ENCODE results near the gene BBC3. TPM values are rescaled to one million over a fixed set of nuclear protein-coding genes. Genes with fewer than 3 reads are reported as not detected.

BBC3 gene
- total RNA-seq, 1 experiment from 2014 or later: 2.7 TPM

GRCh38 chr19:47210689-47211316 is 20.2 kb downstream of the BBC3 start:
- intact Hi-C loops (cut with micrococcal nuclease; ENCODE audit: unreplicated experiment): loop anchor here (1.0 kb wide), 1 partner anchor 33 kb away; no protein-coding TSS in a partner anchor
- Histone ChIP-seq H3K36me3 (ENCODE audit: insufficient read depth, low read length, poor library complexity, severe bottlenecking) (peaks cover 51% of the 10 kb centered on the region), H3K4me3 (ENCODE audit: low read depth, low read length, poor library complexity, severe bottlenecking) (no peak overlapping the region), H3K27me3 (replicated peaks; ENCODE audit: insufficient read depth, low read depth, low read length, poor library complexity) (no peaks in the 10 kb centered on the region), H3K27ac (ENCODE audit: low read depth, low read length, poor library complexity, severe bottlenecking) (peak overlapping the region; percentile 65), H3K4me1 (ENCODE audit: insufficient read depth, low read length, poor library complexity, severe bottlenecking) (no peaks in the 10 kb centered on the region), H3K9me3 (ENCODE audit: low read depth, low read length, poor library complexity, severe bottlenecking) (no peaks in the 10 kb centered on the region)
- peak; percentile 88 for DNase-seq (ENCODE audit: low spot score)
- TF ChIP-seq CTCF (conservative IDR thresholded peaks at IDR 0.05; ENCODE audit: low read depth, low read length): peak; percentile 89
- no peak for TF ChIP-seq EZH2 (IDR thresholded peaks at IDR 0.05; ENCODE audit: borderline replicate concordance, low read depth, low read length, poor library complexity, severe bottlenecking)
- BruUV-seq (replicated peaks): no TSS peak
- POLR2A ChIA-PET (ENCODE audit: low non-redundant PET): interaction anchor here (0.5 to 1.1 kb wide), 2 partner anchors 33 to 71 kb away, joined by 5 to 8 read pairs; no protein-coding TSS in a partner anchor
- CTCF ChIA-PET: interaction anchor here (0.5 to 4.1 kb wide), 10 partner anchors 10 to 235 kb away, joined by 3 to 80 read pairs (median 4); no protein-coding TSS in a partner anchor

DNA sequence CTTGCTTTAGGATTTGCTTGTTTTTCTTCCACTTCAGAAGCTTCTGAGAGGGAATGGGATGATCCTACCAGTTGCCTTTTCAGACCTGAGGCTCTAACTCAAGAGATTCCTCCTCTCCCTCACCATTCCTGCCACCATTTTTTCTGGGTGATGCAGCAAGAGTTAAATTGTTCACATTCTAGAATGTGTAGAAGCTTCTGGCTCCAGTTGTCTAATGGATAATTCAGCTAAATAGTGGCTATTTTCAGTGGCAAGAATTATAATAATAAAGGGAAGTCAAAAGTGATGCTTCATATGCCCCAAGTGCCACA is 20.9 kb downstream of the BBC3 start:
- intact Hi-C loops (cut with micrococcal nuclease; ENCODE audit: unreplicated experiment): loop anchor here (1.0 kb wide), 1 partner anchor 34 kb away; no protein-coding TSS in a partner anchor
- Histone ChIP-seq H3K27me3 (replicated peaks; ENCODE audit: insufficient read depth, low read depth, low read length, poor library complexity) (no peaks in the 10 kb centered on the region), H3K9me3 (ENCODE audit: low read depth, low read length, poor library complexity, severe bottlenecking) (no peaks in the 10 kb centered on the region), H3K27ac (ENCODE audit: low read depth, low read length, poor library complexity, severe bottlenecking) (peak overlapping the region; percentile 53), H3K36me3 (ENCODE audit: insufficient read depth, low read length, poor library complexity, severe bottlenecking) (peaks cover 57% of the 10 kb centered on the region), H3K4me1 (ENCODE audit: insufficient read depth, low read length, poor library complexity, severe bottlenecking) (no peaks in the 10 kb centered on the region), H3K4me3 (ENCODE audit: low read depth, low read length, poor library complexity, severe bottlenecking) (no peak overlapping the region)
- ChIA-PET CTCF (interaction anchor here (0.5 to 4.1 kb wide), 8 partner anchors 10 to 106 kb away, joined by 3 to 80 read pairs (median 4); no protein-coding TSS in a partner anchor), POLR2A (ENCODE audit: low non-redundant PET) (interaction anchor here (0.5 to 1.1 kb wide), 2 partner anchors 34 to 72 kb away, joined by 5 to 8 read pairs; no protein-coding TSS in a partner anchor)
- no peak for DNase-seq (ENCODE audit: low spot score)
- BruUV-seq (replicated peaks): no TSS peak
- TF ChIP-seq EZH2 (IDR thresholded peaks at IDR 0.05; ENCODE audit: borderline replicate concordance, low read depth, low read length, poor library complexity, severe bottlenecking) (no peak), CTCF (conservative IDR thresholded peaks at IDR 0.05; ENCODE audit: low read depth, low read length) (no peak)

GRCh38 chr19:47209319-47210179 is 21.4 kb downstream of the BBC3 start:
- Histone ChIP-seq H3K27ac (ENCODE audit: low read depth, low read length, poor library complexity, severe bottlenecking) (peak overlapping the region; percentile 53), H3K27me3 (replicated peaks; ENCODE audit: insufficient read depth, low read depth, low read length, poor library complexity) (no peaks in the 10 kb centered on the region), H3K4me3 (ENCODE audit: low read depth, low read length, poor library complexity, severe bottlenecking) (no peak overlapping the region), H3K4me1 (ENCODE audit: insufficient read depth, low read length, poor library complexity, severe bottlenecking) (no peaks in the 10 kb centered on the region), H3K36me3 (ENCODE audit: insufficient read depth, low read length, poor library complexity, severe bottlenecking) (peaks cover 63% of the 10 kb centered on the region), H3K9me3 (ENCODE audit: low read depth, low read length, poor library complexity, severe bottlenecking) (no peaks in the 10 kb centered on the region)
- intact Hi-C loops (cut with micrococcal nuclease; ENCODE audit: unreplicated experiment): loop anchor here (1.0 kb wide), 1 partner anchor 35 kb away; no protein-coding TSS in a partner anchor
- no peak for DNase-seq (ENCODE audit: low spot score)
- ChIA-PET CTCF (interaction anchor here (0.5 to 4.1 kb wide), 2 partner anchors 9 to 35 kb away, joined by 7 to 80 read pairs; no protein-coding TSS in a partner anchor), POLR2A (ENCODE audit: low non-redundant PET) (no interaction called here)
- TF ChIP-seq EZH2 (IDR thresholded peaks at IDR 0.05; ENCODE audit: borderline replicate concordance, low read depth, low read length, poor library complexity, severe bottlenecking) (no peak), CTCF (conservative IDR thresholded peaks at IDR 0.05; ENCODE audit: low read depth, low read length) (no peak)
- TSS peak; percentile 91 for BruUV-seq (replicated peaks)
